ENCODE data around the gene DYNLT4.
A peak's percentile ranks its signal among the peaks of the same experiment; 100 is the strongest.
"Not testable (repeated sequence)": the region's sequence is repeated elsewhere in the genome, so short reads cannot be mapped to it uniquely, and the experiment has no call there.

DYNLT4 gene

GRCh38 chr1:44786841-44787426, 20.2 kb downstream of the DYNLT4 start:
- DNase-seq: no peak

GRCh38 chr1:44786138-44786840, 20.9 kb downstream of the DYNLT4 start:
- DNase-seq: peak; percentile 59

GRCh38 chr1:44785501-44786137, 21.5 kb downstream of the DYNLT4 start:
- no peak for DNase-seq

- DNase-seq: no peak
These were observed 22.1 kb downstream of the DYNLT4 start for GRCh38 chr1:44785029-44785380.

DNA sequence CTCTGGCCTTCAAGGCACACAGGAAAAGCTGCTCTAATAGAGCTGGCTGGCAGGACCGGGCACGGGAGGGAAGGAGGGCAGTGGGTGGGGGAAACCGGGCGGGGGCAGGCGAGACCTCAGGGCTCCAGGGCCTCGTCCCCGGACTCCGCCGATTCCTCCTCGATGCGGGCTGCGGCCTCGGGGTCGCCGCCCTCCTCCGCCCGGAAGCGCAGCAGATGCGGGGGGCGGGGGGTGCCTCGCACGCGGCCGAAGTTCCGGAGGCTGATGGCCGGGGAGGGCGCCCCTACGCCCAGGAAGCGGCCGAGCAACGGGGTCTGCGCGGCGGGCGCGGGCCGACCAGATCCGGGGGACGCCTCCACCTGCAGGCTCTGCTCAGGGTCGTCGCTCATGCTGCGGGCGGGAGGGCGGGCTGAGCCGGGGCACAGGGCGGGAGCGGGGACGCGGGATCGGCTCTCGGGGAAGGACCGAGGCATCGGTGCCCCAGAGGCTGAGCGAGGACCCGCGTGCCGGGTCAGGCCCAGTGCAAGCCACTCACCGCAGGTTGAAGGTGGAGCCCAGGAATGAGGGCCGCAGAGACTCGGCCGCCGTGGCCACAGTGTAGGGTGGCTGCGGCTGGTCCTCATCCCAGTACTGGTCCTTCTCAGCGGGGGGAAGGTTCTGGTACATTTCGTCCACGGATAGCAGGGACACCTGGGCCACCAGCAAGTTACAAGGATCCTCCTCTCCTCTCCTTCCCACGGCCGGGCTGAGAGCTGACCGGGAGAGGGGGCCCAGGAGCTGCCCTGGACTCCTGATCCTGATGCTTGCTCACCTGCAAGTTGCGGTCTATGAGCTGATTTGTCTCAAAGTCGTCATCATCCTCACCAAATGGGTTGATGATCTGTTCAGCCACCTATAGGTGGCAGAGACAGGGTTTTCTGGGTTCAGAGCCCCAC, 22.8 kb downstream of the DYNLT4 start:
- peak; percentile 28 for DNase-seq

DNA sequence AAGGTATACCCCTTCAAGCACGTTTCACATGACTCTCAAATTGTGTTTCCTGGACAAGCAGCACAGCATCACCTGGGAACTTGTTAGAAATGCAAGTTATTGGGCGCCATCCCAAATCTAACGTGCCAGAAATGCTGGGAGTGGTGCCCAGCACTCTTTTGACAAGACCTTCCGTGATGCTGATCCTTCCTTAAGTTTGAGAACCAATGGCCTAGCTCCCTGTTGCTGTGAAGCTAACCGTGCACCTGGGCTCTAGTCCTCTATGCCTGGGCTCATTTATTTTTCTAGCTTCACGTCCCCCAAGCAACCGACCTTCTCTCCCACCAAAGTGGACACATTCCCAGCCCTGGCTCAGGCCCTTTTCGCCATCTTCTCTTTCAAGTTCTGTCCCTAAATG, 23.5 kb downstream of the DYNLT4 start:
- DNase-seq: no peak

- no peak for DNase-seq
These were observed 26.5 kb downstream of the DYNLT4 start for GRCh38 chr1:44780583-44781121.

DNA sequence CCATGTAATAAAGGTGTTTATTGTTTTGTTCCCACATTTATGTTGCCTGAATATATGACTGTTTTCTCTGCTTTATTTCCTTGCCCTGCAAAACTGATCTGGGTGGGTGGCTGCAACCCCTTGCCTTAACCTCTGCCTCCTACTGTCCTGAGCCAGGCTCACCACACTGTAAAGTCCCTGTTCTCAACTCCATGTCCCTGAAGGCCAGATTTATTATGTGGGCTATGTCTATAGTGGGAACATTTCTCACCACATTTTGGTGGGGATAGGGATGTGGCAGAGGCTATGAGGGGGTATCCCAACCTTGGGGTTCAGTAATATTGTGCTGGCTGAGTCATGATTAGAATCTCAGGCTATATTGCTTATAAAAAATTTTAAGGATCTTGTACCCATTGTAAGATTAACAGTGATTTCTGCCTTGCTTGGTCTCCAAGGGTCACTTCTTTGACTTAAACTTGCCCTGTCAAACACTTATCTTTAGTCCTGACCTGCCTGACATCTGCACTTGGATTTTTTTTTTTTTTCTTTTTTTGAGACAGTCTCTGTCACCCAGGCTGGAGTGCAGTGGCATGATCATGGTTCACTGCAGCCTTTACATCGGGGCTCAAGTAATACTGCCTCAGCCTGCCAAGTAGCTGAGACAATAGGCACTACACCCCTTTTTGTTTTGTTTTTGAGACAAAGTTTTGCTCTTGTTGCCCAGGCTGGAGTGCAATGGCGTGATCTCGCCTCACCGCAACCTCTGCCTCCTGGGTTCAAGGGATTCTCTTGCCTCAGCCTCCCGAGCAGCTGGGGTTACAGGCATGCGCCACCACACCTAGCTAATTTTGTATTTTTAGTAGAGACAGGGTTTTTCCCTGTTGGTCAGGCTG, 28.2 kb downstream of the DYNLT4 start:
- no peak for DNase-seq

DNA sequence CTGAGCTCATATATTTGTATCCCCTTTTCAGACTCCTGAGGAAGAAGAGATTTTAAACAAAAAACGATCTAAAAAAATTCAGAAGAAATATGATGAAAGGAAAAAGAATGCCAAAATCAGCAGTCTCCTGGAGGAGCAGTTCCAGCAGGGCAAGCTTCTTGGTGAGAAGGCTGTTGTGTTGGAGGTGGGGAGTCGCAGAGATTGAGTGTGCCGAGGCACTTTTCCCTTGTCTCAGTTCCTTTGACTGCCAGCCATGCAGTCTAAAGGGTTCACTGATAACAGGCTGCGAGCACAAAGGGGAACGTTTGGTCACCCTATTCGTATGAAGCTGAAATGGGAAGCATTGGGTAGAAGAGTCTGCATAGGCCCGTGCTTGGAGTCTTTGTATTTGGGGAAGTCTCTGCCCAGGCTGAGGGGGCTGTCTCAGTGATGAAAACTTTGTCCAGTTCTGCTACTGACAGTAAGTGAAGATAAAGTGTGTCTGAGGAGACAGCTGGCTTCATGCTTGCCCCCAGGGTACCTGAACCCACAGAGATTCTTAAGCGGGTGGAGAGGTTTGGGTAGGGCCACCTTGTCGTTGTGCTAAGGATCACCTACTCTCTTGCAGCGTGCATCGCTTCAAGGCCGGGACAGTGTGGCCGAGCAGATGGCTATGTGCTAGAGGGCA, 29.0 kb downstream of the DYNLT4 start:
- no peak for DNase-seq

GRCh38 chr1:44777547-44777946, 29.6 kb downstream of the DYNLT4 start:
- DNase-seq: no peak

GRCh38 chr1:44776730-44777068, 30.5 kb downstream of the DYNLT4 start:
- DNase-seq: no peak

DNA sequence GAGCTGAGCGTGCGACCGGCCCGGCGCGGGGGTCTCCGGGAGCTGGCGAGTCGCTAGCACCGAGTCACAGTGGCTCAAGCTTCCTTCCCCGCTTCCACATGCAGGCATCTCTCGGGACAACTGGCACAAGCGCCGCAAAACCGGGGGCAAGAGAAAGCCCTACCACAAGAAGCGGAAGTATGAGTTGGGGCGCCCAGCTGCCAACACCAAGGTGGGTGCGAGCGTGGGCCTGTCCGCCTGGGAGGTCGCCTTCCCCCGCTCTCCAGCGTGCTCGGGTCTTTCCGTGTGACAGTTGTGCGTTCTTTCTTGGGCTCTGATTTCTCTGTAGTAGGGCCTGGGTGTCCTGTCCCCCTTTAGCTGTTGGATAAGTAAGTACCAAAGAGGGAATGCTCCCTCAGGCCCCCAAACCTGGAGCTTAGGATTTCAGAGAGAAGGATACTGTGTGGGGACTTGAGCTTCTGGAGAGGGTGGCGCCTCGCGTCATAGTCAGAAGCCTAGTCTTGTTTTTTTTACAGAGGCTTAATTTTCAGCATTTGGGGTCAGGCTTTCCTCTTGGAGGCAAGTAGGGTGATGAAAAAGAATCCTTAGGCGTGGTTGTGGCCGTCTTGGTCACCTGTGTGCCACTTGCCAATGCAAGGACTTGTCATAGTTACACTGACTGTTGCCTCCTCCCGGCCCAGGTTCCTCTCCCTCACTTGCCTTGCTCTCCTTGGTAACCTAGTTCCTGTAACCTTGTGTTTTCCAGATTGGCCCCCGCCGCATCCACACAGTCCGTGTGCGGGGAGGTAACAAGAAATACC, 31.0 kb downstream of the DYNLT4 start:
- no peak for DNase-seq

DNA sequence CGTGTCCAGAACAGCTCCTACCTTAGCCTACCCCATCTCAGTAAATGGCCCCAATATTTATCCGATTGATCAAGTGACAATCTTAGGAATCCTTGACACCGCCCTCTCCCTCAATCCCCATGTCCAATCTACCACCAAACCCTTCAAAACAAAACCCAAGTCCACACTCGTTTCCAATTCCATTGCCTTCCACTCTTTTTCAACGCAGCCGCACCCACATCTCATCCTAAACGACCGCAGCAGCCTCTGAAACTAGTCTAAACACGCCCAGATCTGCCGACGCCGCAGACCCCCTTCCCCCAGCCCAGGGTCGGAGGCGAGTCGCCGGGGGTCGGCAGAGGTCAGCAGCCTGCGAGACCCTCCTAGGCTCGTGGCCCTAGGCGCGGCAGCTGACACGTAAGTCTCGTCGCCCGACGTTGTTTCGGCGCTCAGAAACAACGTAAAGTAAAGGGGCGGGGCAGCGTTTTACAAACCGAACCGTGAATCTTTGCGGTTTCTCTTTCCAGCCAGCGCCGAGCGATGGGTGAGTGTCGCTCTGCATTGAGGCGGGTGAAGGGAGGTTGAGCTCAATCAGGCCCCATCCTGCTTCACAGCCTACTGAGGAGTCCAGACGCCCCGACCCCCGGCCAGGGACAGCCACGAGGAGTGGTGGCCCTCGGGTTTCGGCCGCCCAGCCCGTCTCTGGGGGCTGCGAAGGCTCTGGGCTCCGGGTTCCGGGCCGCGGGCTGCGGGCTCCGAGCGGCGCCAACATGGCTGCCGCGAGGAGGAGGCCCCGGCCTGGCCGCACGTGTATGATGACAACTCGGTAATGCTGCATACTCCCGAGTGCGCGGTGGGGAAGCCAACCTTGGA, 31.8 kb downstream of the DYNLT4 start, which contains the start of gene RPS8:
RPS8 (plus strand) TSS at position 463 of the 852 bp plus-strand sequence; CDS start at position 520, 57 bp downstream.
- peak; percentile 50 for DNase-seq

DNA sequence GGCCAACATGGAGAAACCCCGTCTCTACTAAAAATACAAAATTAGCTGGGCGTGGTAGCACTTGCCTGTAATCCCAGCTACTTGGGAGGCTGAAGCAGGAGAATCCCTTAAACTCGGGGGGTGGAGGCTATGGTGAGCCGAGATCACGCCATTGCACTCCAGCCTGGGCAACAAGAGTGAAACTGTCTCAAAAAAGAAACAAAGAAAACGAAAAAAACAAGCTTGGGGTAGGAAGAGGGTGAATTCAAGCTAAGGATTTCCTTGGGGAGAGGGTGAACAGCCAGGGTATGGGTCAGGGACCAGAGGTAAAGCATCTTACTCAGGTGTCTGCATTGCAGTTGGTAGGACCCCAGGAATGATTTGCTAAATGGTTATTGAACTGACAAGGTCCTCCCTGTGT, 40.7 kb downstream of the DYNLT4 start:
- not testable (repeated sequence) for DNase-seq

- DNase-seq: no peak
These were observed 46.3 kb downstream of the DYNLT4 start for GRCh38 chr1:44760876-44761275.

- DNase-seq: no peak
These were observed 48.1 kb downstream of the DYNLT4 start for GRCh38 chr1:44759077-44759476.

DNA sequence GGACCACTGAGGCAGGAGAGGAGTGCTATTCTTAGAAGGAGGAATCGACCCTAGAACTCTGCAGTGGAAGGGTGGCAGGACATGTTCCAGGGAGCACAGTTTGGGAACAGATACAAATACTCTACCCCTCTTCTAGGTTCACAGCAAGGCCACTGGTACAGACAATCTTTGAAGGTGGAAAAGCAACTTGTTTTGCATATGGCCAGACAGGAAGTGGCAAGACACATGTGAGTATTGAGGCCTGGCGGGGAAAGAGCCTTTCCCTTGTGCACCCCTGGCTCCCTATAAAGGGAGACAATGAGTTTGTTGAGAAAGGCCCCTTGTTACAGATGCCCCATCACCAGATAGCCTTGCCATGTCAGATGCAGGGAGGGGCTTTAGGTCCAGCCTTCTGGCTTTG, 49.7 kb downstream of the DYNLT4 start:
- DNase-seq: no peak
